Neural cell (in vitro differentiated cells): ENCODE measurements around the gene SAYSD1. TPM values are rescaled to one million over a fixed set of nuclear protein-coding genes. Genes with fewer than 3 reads are reported as not detected.

Experiments
- H2AFZ ChIP-seq: fragments of 200-600, 300-800 bp; sonication (generic), shearing (Covaris generic); 2 replicates; pipeline ENCODE4 v1.6.0; 2014; ENCODE audit warnings: low read depth, mild to moderate bottlenecking, antibody characterized with exemption, low read length, moderate library complexity
- H3F3A ChIP-seq: fragments of 200-600 bp; shearing (Covaris generic); 2 replicates; pipeline ENCODE4 v1.6.1; 2016; ENCODE audit warnings: mild to moderate bottlenecking, moderate library complexity, mixed read lengths, antibody characterized with exemption, low read length; ENCODE audit not compliant: insufficient read depth, poor library complexity, severe bottlenecking
- H3K27ac ChIP-seq: fragments of 200-600, 300-800 bp; sonication (generic), shearing (Covaris generic); 2 replicates; pipeline ENCODE4 v1.5.1; 2014; ENCODE audit warnings: mild to moderate bottlenecking, low read length, moderate library complexity
- H3K27me3 ChIP-seq: fragments of 300-800, 200-600 bp; sonication (generic), shearing (Covaris generic); 2 replicates; pipeline ENCODE4 v1.6.0; 2014; ENCODE audit warnings: mild to moderate bottlenecking, low read depth, low read length, moderate library complexity; ENCODE audit not compliant: insufficient read depth
- H3K36me3 ChIP-seq: fragments of 300-800, 200-600 bp; sonication (generic), shearing (Covaris generic); 2 replicates; pipeline ENCODE4 v1.5.1; 2014; ENCODE audit warnings: mild to moderate bottlenecking, antibody characterized with exemption, low read length, moderate library complexity; ENCODE audit not compliant: insufficient read depth
- H3K4me2 ChIP-seq: fragments of 300-800, 200-600 bp; sonication (generic), shearing (Covaris generic); 2 replicates; pipeline ENCODE4 v1.6.0; 2014; ENCODE audit warnings: mild to moderate bottlenecking, low read length
- H3K4me3 ChIP-seq: fragments of 300-800, 200-600 bp; sonication (generic), shearing (Covaris generic); 2 replicates; pipeline ENCODE4 v1.5.1; 2014; ENCODE audit warnings: mild to moderate bottlenecking, low read length, moderate library complexity
- H3K79me2 ChIP-seq: fragments of 200-600 bp; shearing (Covaris generic); replicated peaks from 2 replicates; pipeline ENCODE4 v1.6.0; 2014; ENCODE audit warnings: mild to moderate bottlenecking, low read length, moderate library complexity; ENCODE audit not compliant: insufficient read depth
- H3K9ac ChIP-seq: fragments of 300-800, 200-600 bp; sonication (generic), shearing (Covaris generic); 2 replicates; pipeline ENCODE4 v1.6.1; 2016; ENCODE audit warnings: mild to moderate bottlenecking, low read length, mixed read lengths
- H3K9me2 ChIP-seq: fragments of 200-600 bp; shearing (Covaris generic); 2 replicates; pipeline ENCODE4 v1.6.1; 2016; ENCODE audit warnings: mild to moderate bottlenecking, low read length, mixed read lengths; ENCODE audit not compliant: insufficient read depth
- H3K9me3 ChIP-seq: fragments of 200-600, 300-800 bp; sonication (generic), shearing (Covaris generic); 2 replicates; pipeline ENCODE4 v1.6.1; 2016; ENCODE audit warnings: mild to moderate bottlenecking, mixed run types, low read length, moderate library complexity, mixed read lengths
- H4K20me1 ChIP-seq: fragments of 200-600 bp; shearing (Covaris generic); 2 replicates; pipeline ENCODE4 v1.6.1; 2016; ENCODE audit warnings: mild to moderate bottlenecking, mixed run types; ENCODE audit not compliant: insufficient read depth
- CTCF ChIP-seq: fragments of 450-650 bp; IDR thresholded peaks from 2 replicates; pipeline ENCODE4 v1.5.1; 2014; ENCODE audit warnings: antibody characterized with exemption, mild to moderate bottlenecking, moderate library complexity; ENCODE audit not compliant: poor library complexity, severe bottlenecking
- EP300 ChIP-seq: fragments of 450-650 bp; conservative IDR thresholded peaks from 2 replicates; pipeline ENCODE4 v1.6.1; 2014; ENCODE audit warnings: antibody characterized with exemption, mild to moderate bottlenecking, moderate library complexity; ENCODE audit not compliant: poor library complexity, severe bottlenecking
- EZH2 ChIP-seq: fragments of 200-600, 300-800 bp; shearing (Covaris generic), sonication (generic); IDR thresholded peaks from 2 replicates; pipeline ENCODE4 v1.6.1; 2014; ENCODE audit warnings: antibody characterized with exemption, low read length, borderline replicate concordance, mild to moderate bottlenecking; ENCODE audit not compliant: insufficient read depth, poor library complexity, severe bottlenecking
- MXI1 ChIP-seq: fragments of 450-650 bp; conservative IDR thresholded peaks from 2 replicates; pipeline ENCODE4 v1.6.1; 2014; ENCODE audit warnings: antibody characterized with exemption, mild to moderate bottlenecking; ENCODE audit not compliant: poor library complexity, severe bottlenecking
- POLR2AphosphoS5 ChIP-seq: IDR thresholded peaks from 2 replicates; pipeline ENCODE4 v1.6.1; 2012
- RAD21 ChIP-seq: fragments of 450-650 bp; conservative IDR thresholded peaks from 2 replicates; pipeline ENCODE4 v1.6.1; 2014; ENCODE audit warnings: antibody characterized with exemption, mild to moderate bottlenecking, moderate library complexity
- REST ChIP-seq: IDR thresholded peaks from 2 replicates; pipeline ENCODE4 v1.6.1; 2012; ENCODE audit warnings: borderline replicate concordance
- SMC3 ChIP-seq: fragments of 450-650 bp; conservative IDR thresholded peaks from 2 replicates; pipeline ENCODE4 v1.6.1; 2014; ENCODE audit warnings: antibody characterized with exemption, mild to moderate bottlenecking, moderate library complexity; ENCODE audit not compliant: poor library complexity
- TAF1 ChIP-seq: IDR thresholded peaks from 2 replicates; pipeline ENCODE4 v1.6.1; 2012; ENCODE audit warnings: low read depth
- polyA plus RNA-seq: library from polyadenylated mRNA; depleted of rRNA; stranded (reverse); fragments of >200 nt; gene quantifications from 2 replicates; pipeline ENCODE4 v1.2.3, GENCODE V29; 2014

SAYSD1 gene
- polyA plus RNA-seq, 1 donor from 2014 or later: 40.5 TPM

GRCh38 chr6:39068391-39068790 is 46.6 kb downstream of the SAYSD1 start:
- Histone ChIP-seq H3K27ac (no peak overlapping the region), H2AFZ (no peak overlapping the region), H3K4me3 (no peak overlapping the region), H3K9ac (no peak overlapping the region), H4K20me1 (no peaks in the 10 kb centered on the region), H3K9me2 (no peaks in the 10 kb centered on the region), H3K9me3 (peaks cover 5% of the 10 kb centered on the region), H3K79me2 (no peaks in the 10 kb centered on the region), H3K27me3 (no peaks in the 10 kb centered on the region), H3K4me2 (no peak overlapping the region), H3F3A (no peaks in the 10 kb centered on the region), H3K36me3 (no peaks in the 10 kb centered on the region)
- TF ChIP-seq POLR2AphosphoS5 (no peak), EZH2 (no peak), SMC3 (no peak), CTCF (no peak), MXI1 (no peak), RAD21 (no peak), EP300 (no peak), REST (no peak), TAF1 (no peak)

GRCh38 chr6:39065561-39065960 is 49.4 kb downstream of the SAYSD1 start:
- H3K4me3 ChIP-seq: no peak overlapping the region
- no peak overlapping the region for H2AFZ ChIP-seq
- no peaks in the 10 kb centered on the region for H3F3A ChIP-seq
- H3K36me3 ChIP-seq: no peaks in the 10 kb centered on the region
- H3K9me3 ChIP-seq: peaks cover 5% of the 10 kb centered on the region
- H3K27ac ChIP-seq: no peak overlapping the region
- TF ChIP-seq RAD21: no peak
- TF ChIP-seq SMC3: no peak
- TF ChIP-seq EZH2: no peak
- no peak for TF ChIP-seq POLR2AphosphoS5
- no peak for TF ChIP-seq EP300
- H4K20me1 ChIP-seq: no peaks in the 10 kb centered on the region
- no peaks in the 10 kb centered on the region for H3K9me2 ChIP-seq
- no peaks in the 10 kb centered on the region for H3K79me2 ChIP-seq
- H3K9ac ChIP-seq: no peak overlapping the region
- no peak overlapping the region for H3K4me2 ChIP-seq
- H3K27me3 ChIP-seq: no peaks in the 10 kb centered on the region
